Measurements from ENCODE around the gene PPP1R37. TPM values are rescaled to one million over a fixed set of nuclear protein-coding genes. Genes with fewer than 3 reads are reported as not detected.

The PPP1R37 gene
- total RNA-seq, 1 donor from 2014 or later = 31.1 TPM

GRCh38 chr19:45094137-45094536, 1.2 kb downstream of the PPP1R37 start:
- H3K27ac ChIP-seq = no peak overlapping the region
- H3K4me3 ChIP-seq = peak overlapping the region; percentile 92
- ATAC-seq (no peak), DNase-seq (no peak)
- H3K9me3 ChIP-seq = no peaks in the 10 kb centered on the region
- TF ChIP-seq CTCF (IDR thresholded peaks at IDR 0.05) = no peak
- no peaks in the 10 kb centered on the region for H3K27me3 ChIP-seq
- intact Hi-C loops (cut with DNase I) = no loop called here
- H3K4me1 ChIP-seq = peaks cover 49% of the 10 kb centered on the region
- H3K36me3 ChIP-seq = peaks cover 9% of the 10 kb centered on the region

GRCh38 chr19:45094707-45095106, 1.7 kb downstream of the PPP1R37 start:
- H3K4me3 ChIP-seq = no peak overlapping the region
- intact Hi-C loops (cut with DNase I) = no loop called here
- no peaks in the 10 kb centered on the region for H3K27me3 ChIP-seq
- H3K4me1 ChIP-seq = peaks cover 55% of the 10 kb centered on the region
- DNase-seq = no peak
- H3K36me3 ChIP-seq = peaks cover 9% of the 10 kb centered on the region
- no peak for TF ChIP-seq CTCF (IDR thresholded peaks at IDR 0.05)
- no peak for ATAC-seq
- no peak overlapping the region for H3K27ac ChIP-seq
- H3K9me3 ChIP-seq = no peaks in the 10 kb centered on the region

- no peak overlapping the region for H3K4me3 ChIP-seq
- H3K4me1 ChIP-seq = peaks cover 56% of the 10 kb centered on the region
- H3K27me3 ChIP-seq = no peaks in the 10 kb centered on the region
- no peak for DNase-seq
- H3K36me3 ChIP-seq = no peaks in the 10 kb centered on the region
- H3K9me3 ChIP-seq = no peaks in the 10 kb centered on the region
- intact Hi-C loops (cut with DNase I) = no loop called here
- no peak for ATAC-seq
- no peak overlapping the region for H3K27ac ChIP-seq
- TF ChIP-seq CTCF (IDR thresholded peaks at IDR 0.05) = no peak
Measured at GRCh38 chr19:45095496-45096413, 2.8 kb downstream of the PPP1R37 start.

DNA sequence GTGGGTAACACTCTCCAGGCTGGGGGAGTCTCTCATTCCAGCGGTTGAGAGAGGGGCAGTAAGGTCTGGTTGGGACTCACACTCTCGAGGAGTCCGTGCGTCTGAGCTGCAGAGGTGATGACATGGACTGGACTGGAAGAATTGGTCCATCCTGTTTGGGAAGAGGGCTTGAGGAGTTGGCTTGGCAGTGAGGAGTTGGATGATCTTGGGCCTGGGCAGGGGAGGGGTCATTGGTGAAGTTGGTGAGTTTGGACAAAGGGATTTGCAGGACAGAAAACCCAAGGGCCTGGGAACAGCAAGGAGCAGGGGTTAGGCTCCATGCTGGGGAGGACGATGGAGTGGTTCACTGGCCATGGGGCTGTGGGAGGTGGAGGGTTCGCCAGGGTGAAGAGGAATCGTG, 3.7 kb downstream of the PPP1R37 start:
- Histone ChIP-seq H3K27me3 (no peaks in the 10 kb centered on the region), H3K27ac (no peak overlapping the region), H3K9me3 (no peaks in the 10 kb centered on the region), H3K36me3 (no peaks in the 10 kb centered on the region), H3K4me3 (no peak overlapping the region), H3K4me1 (peaks cover 53% of the 10 kb centered on the region)
- DNase-seq (no peak), ATAC-seq (no peak)
- intact Hi-C loops (cut with DNase I) = no loop called here
- TF ChIP-seq CTCF (IDR thresholded peaks at IDR 0.05) = no peak

- Histone ChIP-seq H3K27me3 (no peaks in the 10 kb centered on the region), H3K36me3 (no peaks in the 10 kb centered on the region), H3K27ac (peak overlapping the region; percentile 42), H3K9me3 (no peaks in the 10 kb centered on the region), H3K4me3 (no peak overlapping the region), H3K4me1 (peaks cover 55% of the 10 kb centered on the region)
- DNase-seq = no peak
- no peak for TF ChIP-seq CTCF (IDR thresholded peaks at IDR 0.05)
- no peak for ATAC-seq
- intact Hi-C loops (cut with DNase I) = no loop called here
Measured at GRCh38 chr19:45097450-45097775, 4.4 kb downstream of the PPP1R37 start.
